ENCODE results near the gene GLP1R. TPM values are rescaled to one million over a fixed set of nuclear protein-coding genes. Genes with fewer than 3 reads are reported as not detected.

The GLP1R gene
- total RNA-seq, 1 experiment from 2014 or later, result 0.85 TPM

GRCh38 chr6:39113788-39114187, 65.2 kb downstream of the GLP1R start:
- no peaks in the 10 kb centered on the region for H3K27me3 ChIP-seq (ENCODE audit: insufficient read depth, low read length)
- no peak overlapping the region for H4K8ac ChIP-seq (replicated peaks; ENCODE audit: insufficient read length, low read depth, low read length)
- H3K36me3 Mint-ChIP-seq (ENCODE audit: insufficient read depth in 1 of 3, low read depth in 3 of 3), result peaks cover 0 to 12% (median 0%) of the 10 kb centered on the region in 3 experiments; a peak in 2 of 7 replicates
- no peak overlapping the region for H3K56ac ChIP-seq (ENCODE audit: insufficient read length, low read depth, low read length)
- no peak overlapping the region for H3K18ac ChIP-seq (ENCODE audit: insufficient read length, low read depth, low read length)
- H4K20me1 ChIP-seq (ENCODE audit: control insufficient read depth, insufficient read depth, insufficient read length), result no peaks in the 10 kb centered on the region
- H2BK15ac ChIP-seq (ENCODE audit: low read depth, low read length), result no peak overlapping the region
- no peak overlapping the region for H3K23ac ChIP-seq (ENCODE audit: insufficient read length, low read depth, low read length)
- peaks cover 8% of the 10 kb centered on the region for H3K23me2 ChIP-seq (ENCODE audit: insufficient read length, low read depth, low read length, poor library complexity, severe bottlenecking)
- DNase-seq, result no peak
- no peak overlapping the region for H2BK20ac ChIP-seq (ENCODE audit: low read depth, low read length, poor library complexity, severe bottlenecking)
- no peaks in the 10 kb centered on the region for H3K9me3 Mint-ChIP-seq
- no peak overlapping the region for H2BK12ac ChIP-seq (ENCODE audit: insufficient read length, low read depth, low read length)
- H3T11ph ChIP-seq (ENCODE audit: low read length), result no peak overlapping the region
- no peak overlapping the region for H2AFZ ChIP-seq (ENCODE audit: low read length)
- H3K4me3 Mint-ChIP-seq, result peak overlapping the region; percentile 76 to 91
- H3K14ac ChIP-seq (ENCODE audit: insufficient read depth, low read length), result no peak overlapping the region
- no peak overlapping the region for H3K9ac ChIP-seq (ENCODE audit: extremely low read depth, insufficient read length, low read length)
- no peaks in the 10 kb centered on the region for H3K79me2 ChIP-seq (ENCODE audit: insufficient read depth, low read length)
- peaks cover 6% of the 10 kb centered on the region for H3K27me3 Mint-ChIP-seq (ENCODE audit: low read depth)
- no peak overlapping the region for H3K4ac ChIP-seq (ENCODE audit: low read depth, low read length)
- H3K27ac Mint-ChIP-seq, result no peak overlapping the region
- H3K4me1 Mint-ChIP-seq, result peaks cover 8 to 15% of the 10 kb centered on the region in 2 experiments
- no peak overlapping the region for H2BK5ac ChIP-seq (ENCODE audit: insufficient read length, low read length)
- H4K5ac ChIP-seq (ENCODE audit: insufficient read length, low read depth, low read length), result no peak overlapping the region
- no peak for TF ChIP-seq CTCF (conservative IDR thresholded peaks at IDR 0.05)
- H3K4me1 ChIP-seq (ENCODE audit: insufficient read depth, low read length), result no peaks in the 10 kb centered on the region
- H3K79me1 ChIP-seq (ENCODE audit: insufficient read depth, low read depth, low read length, poor library complexity, severe bottlenecking), result no peaks in the 10 kb centered on the region
- no peak overlapping the region for H3K27ac ChIP-seq (ENCODE audit: insufficient read length, low read depth, low read length)
- WGBS (ENCODE audit: extremely low coverage, insufficient read length, low lambda C conversion rate), result no CpG with 5 or more reads among the region's 1 CpG
- no peak overlapping the region for H2BK120ac ChIP-seq (ENCODE audit: low read depth, low read length, poor library complexity, severe bottlenecking)
- H4K91ac ChIP-seq (ENCODE audit: insufficient read length, low read depth, low read length), result no peak overlapping the region
- H3K9me3 ChIP-seq (ENCODE audit: control insufficient read depth, low read depth, low read length), result no peaks in the 10 kb centered on the region
- no peak overlapping the region for H2AK5ac ChIP-seq (ENCODE audit: insufficient read length, low read length)
- H3K4me2 ChIP-seq (ENCODE audit: insufficient read depth, insufficient read length, low read length), result peak overlapping the region; percentile 81
